Testis (tissue), 2 donors: ENCODE data around the gene ANKRD13A.
A peak's percentile ranks its signal among the peaks of the same experiment; 100 is the strongest.

Source experiments
- POLR2A ChIP-seq: fragments of 450-650 bp; IDR thresholded peaks from one replicate; pipeline ENCODE4 v1.6.1; 2017; ENCODE audit warnings: antibody characterized with exemption, mild to moderate bottlenecking, moderate library complexity
- TF ChIP-seq, protein P1 (sequence below), 3 experiments: fragments of 450-650 bp in 2 of 3; fragments of 200-600 bp in 1 of 3; sonication (generic) in 1 of 3; IDR thresholded peaks; one replicate each; pipeline ENCODE4 v1.5.1; 2016 to 2019; ENCODE audit warnings: antibody characterized with exemption in 3 of 3, mild to moderate bottlenecking in 2 of 3, moderate library complexity in 1 of 3

DNA sequence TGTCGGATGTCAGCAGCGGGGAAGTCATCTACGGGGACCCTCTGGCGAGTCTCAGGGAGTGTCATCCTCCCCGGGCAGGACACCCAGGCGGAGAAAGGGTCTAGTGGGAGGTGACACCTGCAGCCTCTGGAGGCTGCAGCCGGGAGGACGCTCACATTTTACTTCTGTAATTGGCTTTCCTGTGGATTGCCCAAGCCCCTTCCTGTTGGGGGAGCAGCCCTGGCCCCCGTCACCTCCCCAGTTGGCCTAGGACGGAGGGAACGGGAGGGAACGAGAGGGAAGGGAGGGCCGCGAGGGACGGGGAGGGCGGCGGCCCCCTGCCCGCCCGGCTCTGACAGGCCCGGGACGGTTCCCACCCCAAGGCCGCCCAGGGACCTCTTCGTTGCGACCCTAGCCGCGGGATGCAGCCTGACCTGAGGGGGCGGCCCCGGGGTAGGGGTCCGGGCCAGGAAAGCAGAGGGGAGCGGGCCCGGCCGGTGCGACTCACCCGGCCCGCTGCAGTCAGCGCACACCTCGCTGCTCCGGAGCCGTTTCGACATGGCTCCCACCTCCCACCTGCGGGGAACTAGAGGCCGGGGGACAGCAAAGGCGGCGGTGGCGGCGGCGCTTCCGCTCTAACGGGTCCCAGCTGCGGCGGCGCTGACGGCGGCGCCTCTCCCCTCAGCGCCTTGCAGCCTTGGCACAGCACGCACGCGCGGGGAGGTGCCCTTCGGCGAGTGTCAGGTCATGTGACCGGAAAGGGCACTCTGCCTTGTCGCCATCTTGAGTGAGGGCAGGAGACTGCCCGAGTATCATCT is 3.3 kb upstream of the ANKRD13A start, which contains the start of gene GIT2:
- TF ChIP-seq, protein P1, sequence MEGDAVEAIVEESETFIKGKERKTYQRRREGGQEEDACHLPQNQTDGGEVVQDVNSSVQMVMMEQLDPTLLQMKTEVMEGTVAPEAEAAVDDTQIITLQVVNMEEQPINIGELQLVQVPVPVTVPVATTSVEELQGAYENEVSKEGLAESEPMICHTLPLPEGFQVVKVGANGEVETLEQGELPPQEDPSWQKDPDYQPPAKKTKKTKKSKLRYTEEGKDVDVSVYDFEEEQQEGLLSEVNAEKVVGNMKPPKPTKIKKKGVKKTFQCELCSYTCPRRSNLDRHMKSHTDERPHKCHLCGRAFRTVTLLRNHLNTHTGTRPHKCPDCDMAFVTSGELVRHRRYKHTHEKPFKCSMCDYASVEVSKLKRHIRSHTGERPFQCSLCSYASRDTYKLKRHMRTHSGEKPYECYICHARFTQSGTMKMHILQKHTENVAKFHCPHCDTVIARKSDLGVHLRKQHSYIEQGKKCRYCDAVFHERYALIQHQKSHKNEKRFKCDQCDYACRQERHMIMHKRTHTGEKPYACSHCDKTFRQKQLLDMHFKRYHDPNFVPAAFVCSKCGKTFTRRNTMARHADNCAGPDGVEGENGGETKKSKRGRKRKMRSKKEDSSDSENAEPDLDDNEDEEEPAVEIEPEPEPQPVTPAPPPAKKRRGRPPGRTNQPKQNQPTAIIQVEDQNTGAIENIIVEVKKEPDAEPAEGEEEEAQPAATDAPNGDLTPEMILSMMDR (IDR thresholded peaks at IDR 0.05), result no peak
- TF ChIP-seq POLR2A, result peak; percentile 45
